ENCODE results near the gene GLIPR1L1. TPM values are rescaled to one million over a fixed set of nuclear protein-coding genes. Genes with fewer than 3 reads are reported as not detected.

GLIPR1L1 gene
- total and polyA plus RNA-seq, 2 of the 8 experiments (the other 6 are each of a cell fraction or from before 2014, with no cell fraction given), result 1.2 to 1.7 TPM

- TF ChIP-seq EZH2 (IDR thresholded peaks at IDR 0.05; ENCODE audit: low read depth, low read length, severe bottlenecking) (no peak), HDAC2 (IDR thresholded peaks at IDR 0.05; ENCODE audit: borderline replicate concordance in 1 of 2, low read depth in 2 of 2, low read length in 2 of 2) (peak in 1 of 2 experiments; percentile 75; a peak in 2 of 4 replicates), GTF2F1 (IDR thresholded peaks at IDR 0.05; ENCODE audit: borderline replicate concordance, low read depth, low read length) (no peak), CBX8 (IDR thresholded peaks at IDR 0.05; ENCODE audit: borderline replicate concordance, low read depth, low read length) (no peak), USF2 (IDR thresholded peaks at IDR 0.05; ENCODE audit: low read length) (no peak), TEAD4 (IDR thresholded peaks at IDR 0.05; ENCODE audit: low read depth, low read length) (peak; percentile 100), BACH1 (IDR thresholded peaks at IDR 0.05; ENCODE audit: low read length) (peak; percentile 65; the same call in 1 of the 2 replicates), MAX (IDR thresholded peaks at IDR 0.05) (peak; percentile 62), CEBPB (IDR thresholded peaks at IDR 0.05; ENCODE audit: low read depth, low read length) (no peak), KDM4A (IDR thresholded peaks at IDR 0.05; ENCODE audit: low read depth, low read length, severe bottlenecking) (peak; percentile 43), CTBP2 (IDR thresholded peaks at IDR 0.05; ENCODE audit: borderline replicate concordance, insufficient read depth, insufficient read length, low read length) (no peak), MAFK (IDR thresholded peaks at IDR 0.05; ENCODE audit: low read depth, low read length) (no peak), BCL11A (IDR thresholded peaks at IDR 0.05; ENCODE audit: low read depth in 2 of 2, low read length in 2 of 2) (no peak), GABPA (IDR thresholded peaks at IDR 0.05; ENCODE audit: borderline replicate concordance, insufficient read depth, low read length) (no peak), BRCA1 (IDR thresholded peaks at IDR 0.05; ENCODE audit: low read depth, low read length) (no peak), SIN3A (conservative IDR thresholded peaks at IDR 0.05 in 1 of 2, IDR thresholded peaks at IDR 0.05 in 1 of 2; ENCODE audit: low read depth in 1 of 2, low read length in 2 of 2) (0 out of 4 replicates have a peak, but pooled peaks of 1 of the 2 experiments have one; percentile 36), SUZ12 (IDR thresholded peaks at IDR 0.05; ENCODE audit: low read length) (no peak), ATF3 (IDR thresholded peaks at IDR 0.05; ENCODE audit: insufficient read depth, low read depth, low read length) (no peak), CBX5 (IDR thresholded peaks at IDR 0.05; ENCODE audit: low read depth, low read length) (no peak)
Observed at GRCh38 chr12:75334384-75335030, at the start of gene GLIPR1L1 (continued).
